HG03521 (cell line): Measurements from ENCODE around the gene HOTAIR.

ENCODE experiments used
- ATAC-seq: cut with Tn5 transposase; IDR thresholded peaks from one replicate; pipeline ENCODE4 v1.9.1; 2021; ENCODE audit warnings: mild to moderate bottlenecking, moderate library complexity; ENCODE audit not compliant: unreplicated experiment

HOTAIR gene

GRCh38 chr12:53948650-53949593 lies 25.8 kb downstream of the HOTAIR start:
- no peak for ATAC-seq

- no peak for ATAC-seq
Observed at GRCh38 chr12:53947743-53948142, 27.0 kb downstream of the HOTAIR start.

- no peak for ATAC-seq
Observed at GRCh38 chr12:53944907-53945847, 29.6 kb downstream of the HOTAIR start.

- no peak for ATAC-seq
Observed at GRCh38 chr12:53944209-53944608, 30.5 kb downstream of the HOTAIR start.

- no peak for ATAC-seq
Observed at GRCh38 chr12:53942467-53942997, 32.2 kb downstream of the HOTAIR start.

GRCh38 chr12:53941750-53942149 lies 33.0 kb downstream of the HOTAIR start:
- ATAC-seq = no peak

- no peak for ATAC-seq
Observed at GRCh38 chr12:53941187-53941586, 33.6 kb downstream of the HOTAIR start.

- no peak for ATAC-seq
Observed at GRCh38 chr12:53940443-53941014, 34.2 kb downstream of the HOTAIR start.

- no peak for ATAC-seq
Observed at GRCh38 chr12:53939141-53940108, 35.3 kb downstream of the HOTAIR start.

- ATAC-seq = no peak
Observed at GRCh38 chr12:53938326-53939140, 36.2 kb downstream of the HOTAIR start, which contains the start of gene HOXC13. Gene HOXC13, plus strand, starts transcription at chr12:53938831. Its CDS starts 76 bp downstream, at chr12:53938907.

- ATAC-seq = no peak
Observed at GRCh38 chr12:53937596-53938325, 37.0 kb downstream of the HOTAIR start.

GRCh38 chr12:53937099-53937498 lies 37.7 kb downstream of the HOTAIR start:
- ATAC-seq = no peak

GRCh38 chr12:53935383-53936341 lies 39.1 kb downstream of the HOTAIR start:
- no peak for ATAC-seq

GRCh38 chr12:53932915-53933314 lies 41.8 kb downstream of the HOTAIR start:
- ATAC-seq = no peak

GRCh38 chr12:53931844-53932581 lies 42.7 kb downstream of the HOTAIR start:
- no peak for ATAC-seq

GRCh38 chr12:53930591-53931255 lies 44.0 kb downstream of the HOTAIR start:
- ATAC-seq = no peak
